CD14-positive monocyte (primary cell): ENCODE results near the gene JAG2. TPM values are rescaled to one million over a fixed set of nuclear protein-coding genes. Genes with fewer than 3 reads are reported as not detected.

Experiments
- DNase-seq, 3 donors: peaks; one replicate each; pipeline ENCODE4 v3.0.0-alpha.2; 2011 to 2022
- H2AFZ ChIP-seq: 2 replicates; pipeline ENCODE4 v1.6.0; 2012; ENCODE audit warnings: mild to moderate bottlenecking, low read depth, low read length, inconsistent platforms; ENCODE audit not compliant: insufficient read depth, poor library complexity, severe bottlenecking
- H3K27ac ChIP-seq, 2 donors: 1 replicate in 1 of 2; 2 replicates in 1 of 2; pipeline ENCODE4 v1.5.1; 2012 to 2013; ENCODE audit warnings: low read length in 2 of 2, control low read depth in 1 of 2, inconsistent platforms in 1 of 2, low read depth in 1 of 2, mild to moderate bottlenecking in 1 of 2
- H3K27me3 ChIP-seq, 2 donors: one replicate each; pipeline versions ENCODE4 v1.6.0 to v1.6.1; 2011 to 2013; ENCODE audit warnings: low read length in 2 of 2; ENCODE audit not compliant: control insufficient read depth in 2 of 2, insufficient read depth in 2 of 2
- H3K36me3 ChIP-seq, 2 donors: replicated peaks in 1 of 2; 1 replicate in 1 of 2; 2 replicates in 1 of 2; pipeline versions ENCODE4 v1.5.1 to v1.6.1; 2012 to 2013; ENCODE audit warnings: low read length in 2 of 2, control low read depth in 1 of 2, inconsistent platforms in 1 of 2, mild to moderate bottlenecking in 1 of 2; ENCODE audit not compliant: insufficient read depth in 2 of 2, control insufficient read depth in 1 of 2
- H3K4me1 ChIP-seq, 2 donors: 1 replicate in 1 of 2; 2 replicates in 1 of 2; pipeline versions ENCODE4 v1.5.1 to v1.6.1; 2012 to 2013; ENCODE audit warnings: low read length in 2 of 2, control low read depth in 1 of 2, inconsistent platforms in 1 of 2, mild to moderate bottlenecking in 1 of 2, moderate library complexity in 1 of 2; ENCODE audit not compliant: insufficient read depth in 2 of 2, control insufficient read depth in 1 of 2
- H3K4me2 ChIP-seq: replicated peaks from 2 replicates; pipeline ENCODE3; 2012; ENCODE audit warnings: low read length, moderate library complexity, mild to moderate bottlenecking; ENCODE audit not compliant: poor library complexity, severe bottlenecking; ENCODE audit errors: extremely low read depth
- H3K4me3 ChIP-seq, 3 experiments: fragments of 200-600 bp in 1 of 3; sonication (generic) in 1 of 3; replicated peaks in 1 of 3; 1 replicate in 2 of 3; 2 replicates in 1 of 3; pipeline ENCODE4 v1.5.1; 2011 to 2013; ENCODE audit warnings: low read length in 3 of 3, mild to moderate bottlenecking in 3 of 3, control low read depth in 2 of 3, low read depth in 2 of 3, inconsistent platforms in 1 of 3, moderate library complexity in 1 of 3
- H3K79me2 ChIP-seq: 2 replicates; pipeline ENCODE4 v1.6.0; 2012; ENCODE audit warnings: mild to moderate bottlenecking, control low read depth, inconsistent platforms, low read length, moderate library complexity; ENCODE audit not compliant: insufficient read depth
- H3K9ac ChIP-seq: 2 replicates; pipeline ENCODE4 v1.6.0; 2017; ENCODE audit warnings: low read length, mild to moderate bottlenecking; ENCODE audit not compliant: insufficient read depth, poor library complexity, severe bottlenecking
- H3K9me3 ChIP-seq, 2 donors: replicated peaks in 1 of 2; 1 replicate in 1 of 2; 2 replicates in 1 of 2; pipeline versions ENCODE4 v1.5.1 to v1.6.1; 2012 to 2013; ENCODE audit warnings: low read length in 2 of 2, control low read depth in 1 of 2; ENCODE audit not compliant: control insufficient read depth in 1 of 2, insufficient read depth in 1 of 2
- H4K20me1 ChIP-seq: 2 replicates; pipeline ENCODE4 v1.6.0; 2012; ENCODE audit warnings: mild to moderate bottlenecking, low read length, control low read depth, moderate library complexity; ENCODE audit not compliant: insufficient read depth
- H3K27ac Mint-ChIP-seq, 7 donors: one replicate each; pipeline ENCODE4 v1.8.0; 2020; ENCODE audit warnings: mild to moderate bottlenecking in 7 of 7, mixed read lengths in 7 of 7, moderate library complexity in 6 of 7, inconsistent platforms in 2 of 7
- H3K27me3 Mint-ChIP-seq, 3 donors: one replicate each; pipeline ENCODE4 v1.8.0; 2021 to 2022; ENCODE audit warnings: low read depth in 3 of 3, mild to moderate bottlenecking in 3 of 3, mixed read lengths in 3 of 3, moderate library complexity in 3 of 3, inconsistent platforms in 1 of 3
- H3K36me3 Mint-ChIP-seq, 2 donors: one replicate each; pipeline ENCODE4 v1.8.0; 2020; ENCODE audit warnings: mixed read lengths in 2 of 2, inconsistent platforms in 1 of 2, mild to moderate bottlenecking in 1 of 2
- H3K4me1 Mint-ChIP-seq: one replicate; pipeline ENCODE4 v1.8.0; 2020; ENCODE audit warnings: mild to moderate bottlenecking, mixed read lengths
- H3K4me3 Mint-ChIP-seq, 2 donors: one replicate each; pipeline ENCODE4 v1.8.0; 2020; ENCODE audit warnings: mild to moderate bottlenecking in 2 of 2, mixed read lengths in 2 of 2, moderate library complexity in 1 of 2
- H3K9me3 Mint-ChIP-seq, 7 donors: one replicate each; pipeline ENCODE4 v1.8.0; 2020 to 2022; ENCODE audit warnings: mixed read lengths in 7 of 7, mild to moderate bottlenecking in 6 of 7, moderate library complexity in 6 of 7, inconsistent platforms in 2 of 7
- CTCF ChIP-seq: fragments of 200-600 bp; IDR thresholded peaks from one replicate; pipeline ENCODE4 v1.8.0; 2022; ENCODE audit warnings: antibody characterized with exemption, mild to moderate bottlenecking
- WGBS: methylation state at CpG from one replicate; pipeline ENCODE4 v1.1.5; 2013; ENCODE audit warnings: missing lambda C conversion rate; ENCODE audit not compliant: insufficient coverage; 5-methylcytosine and 5-hydroxymethylcytosine counted together
- intact Hi-C, 2 donors: fragments of 100-400 bp; cut with micrococcal nuclease; formaldehyde crosslinking; loops; one replicate each; pipeline versions ENCODE4 v1.15.0 to v1.15.1; 2023
- polyA plus RNA-seq, 3 donors: library from polyadenylated mRNA; depleted of rRNA in 1 of 3; unstranded in 2 of 3; stranded (reverse) in 1 of 3; fragments of 300-500 nt in 2 of 3; fragments of >200 nt in 1 of 3; fragmentation: Illumina TruSeq in 2 of 3; gene quantifications; 1 replicate in 2 of 3; 2 replicates in 1 of 3; pipeline ENCODE4 v1.2.3, GENCODE V29; 2012 to 2021

JAG2 gene
- polyA plus RNA-seq, 3 donors: 1.2 TPM; not detected in 2

- Histone ChIP-seq H3K9ac (no peak overlapping the region), H4K20me1 (no peaks in the 10 kb centered on the region), H3K27me3 (no peaks in the 10 kb centered on the region), H3K4me1 (no peaks in the 10 kb centered on the region), H3K36me3 (no peaks in the 10 kb centered on the region), H3K4me3 (no peak overlapping the region), H3K9me3 (peaks cover 13 to 15% of the 10 kb centered on the region in 2 donors), H2AFZ (no peak overlapping the region), H3K79me2 (no peaks in the 10 kb centered on the region), H3K4me2 (no peak overlapping the region), H3K27ac (no peak overlapping the region)
- Mint-ChIP-seq H3K27ac (no peak overlapping the region), H3K9me3 (peaks cover 11 to 21% (median 14%) of the 10 kb centered on the region in 7 donors), H3K4me3 (no peak overlapping the region), H3K27me3 (peaks cover 4 to 9% (median 5%) of the 10 kb centered on the region in 3 donors), H3K36me3 (no peaks in the 10 kb centered on the region), H3K4me1 (no peaks in the 10 kb centered on the region)
- DNase-seq: no peak
- whole genome bisulfite sequencing: 98% methylated on average over 19 of the region's 19 CpGs
- no peak for TF ChIP-seq CTCF
- intact Hi-C loops: no loop called here
These were observed 30.5 kb downstream of the JAG2 start for GRCh38 chr14:105138021-105138541.

- H3K4me1 ChIP-seq: no peaks in the 10 kb centered on the region
- Mint-ChIP-seq H3K27me3 (peaks cover 5 to 10% (median 7%) of the 10 kb centered on the region in 3 donors), H3K4me3 (no peak overlapping the region), H3K27ac (no peak overlapping the region), H3K4me1 (no peaks in the 10 kb centered on the region), H3K9me3 (peaks cover 11 to 25% (median 16%) of the 10 kb centered on the region in 7 donors), H3K36me3 (no peaks in the 10 kb centered on the region)
- no peak overlapping the region for H3K9ac ChIP-seq
- H3K36me3 ChIP-seq: no peaks in the 10 kb centered on the region
- H3K4me3 ChIP-seq: no peak overlapping the region
- no peak overlapping the region for H3K4me2 ChIP-seq
- intact Hi-C loops: no loop called here
- no peak overlapping the region for H3K27ac ChIP-seq
- TF ChIP-seq CTCF: no peak
- no peaks in the 10 kb centered on the region for H3K27me3 ChIP-seq
- 96% methylated on average over 12 of the region's 14 CpGs for WGBS
- H3K79me2 ChIP-seq: no peaks in the 10 kb centered on the region
- H3K9me3 ChIP-seq: peaks cover 13 to 15% of the 10 kb centered on the region in 2 donors
- H4K20me1 ChIP-seq: no peaks in the 10 kb centered on the region
- DNase-seq: no peak
- H2AFZ ChIP-seq: no peak overlapping the region
These were observed 31.0 kb downstream of the JAG2 start for GRCh38 chr14:105137481-105138020.
